Caco-2 (cell line): ENCODE measurements around the gene PTPN12. TPM values are rescaled to one million over a fixed set of nuclear protein-coding genes. Genes with fewer than 3 reads are reported as not detected.

Source experiments
- BruUV-seq: library from RNA; stranded (reverse); fragments of 400-500 nt; replicated peaks from 2 replicates; lab custom pipeline; 2021; lab: Mats Ljungman, UMichigan
- CTCF ChIA-PET: fragments of 300-600 bp; sonication (Branson Sonifier 250); formaldehyde crosslinking; loops from one replicate; lab custom pipeline; 2022; ENCODE audit warnings: antibody characterized with exemption; lab: Charles Lee
- POLR2A ChIA-PET: fragments of 300-600 bp; sonication (Branson Sonifier 250); formaldehyde crosslinking; loops from one replicate; lab custom pipeline; 2022; ENCODE audit warnings: antibody characterized with exemption; lab: Charles Lee
- DNase-seq, 2 experiments: peaks; one replicate each; pipeline versions ENCODE4 v3.0.0 to v3.0.0-alpha.2; 2020 to 2022
- H3K27me3 ChIP-seq: replicated peaks from 2 replicates; pipeline ENCODE4 v1.6.0; 2011; ENCODE audit warnings: low read length; ENCODE audit not compliant: control insufficient read depth, insufficient read depth
- H3K36me3 ChIP-seq: 2 replicates; pipeline ENCODE4 v1.5.1; 2011; ENCODE audit warnings: low read length; ENCODE audit not compliant: control insufficient read depth, insufficient read depth
- H3K4me1 ChIP-seq: fragments of 250-450 bp; sonication (Bioruptor Pico); 2 replicates; pipeline ENCODE4 v1.5.1; 2020; ENCODE audit warnings: mild to moderate bottlenecking
- H3K4me3 ChIP-seq: 2 replicates; pipeline ENCODE4 v1.5.1; 2011; ENCODE audit warnings: low read depth, mild to moderate bottlenecking, control low read depth, low read length
- H3K9me3 ChIP-seq: fragments of 250-450 bp; sonication (Bioruptor Pico); 2 replicates; pipeline ENCODE4 v1.5.1; 2020; ENCODE audit warnings: mild to moderate bottlenecking, moderate library complexity
- H3K27ac Mint-ChIP-seq: one replicate; pipeline ENCODE4 v1.8.0; 2022; ENCODE audit warnings: mixed read lengths; ENCODE audit not compliant: unreplicated experiment
- H3K27me3 Mint-ChIP-seq: one replicate; pipeline ENCODE4 v1.8.0; 2022; ENCODE audit warnings: mixed read lengths; ENCODE audit not compliant: insufficient read depth, unreplicated experiment
- H3K36me3 Mint-ChIP-seq: one replicate; pipeline ENCODE4 v1.8.0; 2022; ENCODE audit warnings: mild to moderate bottlenecking, mixed read lengths; ENCODE audit not compliant: insufficient read depth, unreplicated experiment
- H3K4me1 Mint-ChIP-seq: one replicate; pipeline ENCODE4 v1.8.0; 2022; ENCODE audit warnings: low read depth, mixed read lengths; ENCODE audit not compliant: unreplicated experiment
- H3K4me3 Mint-ChIP-seq: one replicate; pipeline ENCODE4 v1.8.0; 2022; ENCODE audit warnings: mild to moderate bottlenecking, moderate library complexity, mixed read lengths; ENCODE audit not compliant: unreplicated experiment
- H3K9me3 Mint-ChIP-seq: one replicate; pipeline ENCODE4 v1.8.0; 2022; ENCODE audit warnings: mixed read lengths; ENCODE audit not compliant: unreplicated experiment
- intact Hi-C: fragments of 100-400 bp; cut with micrococcal nuclease; formaldehyde crosslinking; loops from one replicate; pipeline ENCODE4 v1.10.0; 2022; ENCODE audit not compliant: unreplicated experiment
- total RNA-seq: library from RNA; stranded (reverse); gene quantifications from 2 replicates; pipeline ENCODE4 v1.2.3, GENCODE V29; 2022
- TF ChIP-seq, protein P1 (sequence below), 2 experiments: fragments of 200-600 bp in 1 of 2; IDR thresholded peaks; 1 replicate in 1 of 2; 2 replicates in 1 of 2; pipeline versions ENCODE4 v1.5.1 to v1.8.0; 2011 to 2022; ENCODE audit warnings: antibody characterized with exemption in 1 of 2, control low read depth in 1 of 2, inconsistent platforms in 1 of 2, low read depth in 1 of 2, low read length in 1 of 2, mild to moderate bottlenecking in 1 of 2, moderate library complexity in 1 of 2; ENCODE audit not compliant: insufficient read depth in 1 of 2, severe bottlenecking in 1 of 2, unreplicated experiment in 1 of 2

The PTPN12 gene
- total RNA-seq, 1 experiment from 2014 or later: 67.1 TPM

DNA sequence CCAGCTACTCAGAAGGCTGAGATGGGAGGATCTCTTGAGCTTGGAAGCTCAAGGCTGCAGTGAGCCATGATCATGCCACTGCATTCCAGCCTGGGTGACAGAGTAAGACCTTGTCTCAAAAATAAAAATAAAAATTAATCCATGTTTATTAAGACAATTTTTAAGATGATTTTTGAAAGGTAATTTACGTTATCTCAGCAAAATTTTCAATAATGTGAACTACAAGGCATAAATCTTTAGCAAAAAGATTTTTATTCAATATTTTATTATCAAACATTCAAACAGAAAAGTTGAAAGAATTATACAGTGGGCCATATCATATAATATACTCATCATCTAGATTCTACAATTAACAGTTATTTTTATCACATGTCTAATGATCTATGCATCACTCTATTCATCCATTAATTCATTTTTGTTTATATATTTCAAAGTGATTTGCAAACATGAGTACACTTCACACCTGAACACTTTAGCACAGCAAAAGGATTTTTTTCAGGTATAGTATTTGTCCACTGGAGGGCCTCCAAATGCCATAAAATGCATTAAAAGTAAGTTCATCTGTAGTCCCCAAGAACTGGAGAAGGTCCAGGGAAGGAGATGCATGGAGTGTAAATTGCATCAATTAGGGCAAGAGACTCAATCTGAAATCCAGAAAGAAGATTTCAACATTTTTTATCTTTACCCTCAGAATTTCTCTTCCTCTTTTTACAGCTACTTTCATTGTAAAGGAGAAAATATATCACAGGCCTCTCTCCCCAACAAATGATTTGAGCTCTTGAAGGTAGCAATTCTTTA lies 120.5 kb downstream of the PTPN12 start:
- Mint-ChIP-seq H3K36me3 (peaks cover 32% of the 10 kb centered on the region), H3K27me3 (no peaks in the 10 kb centered on the region), H3K4me1 (peaks cover 18% of the 10 kb centered on the region), H3K27ac (no peak overlapping the region), H3K4me3 (no peak overlapping the region), H3K9me3 (no peaks in the 10 kb centered on the region)
- TF ChIP-seq, protein P1, sequence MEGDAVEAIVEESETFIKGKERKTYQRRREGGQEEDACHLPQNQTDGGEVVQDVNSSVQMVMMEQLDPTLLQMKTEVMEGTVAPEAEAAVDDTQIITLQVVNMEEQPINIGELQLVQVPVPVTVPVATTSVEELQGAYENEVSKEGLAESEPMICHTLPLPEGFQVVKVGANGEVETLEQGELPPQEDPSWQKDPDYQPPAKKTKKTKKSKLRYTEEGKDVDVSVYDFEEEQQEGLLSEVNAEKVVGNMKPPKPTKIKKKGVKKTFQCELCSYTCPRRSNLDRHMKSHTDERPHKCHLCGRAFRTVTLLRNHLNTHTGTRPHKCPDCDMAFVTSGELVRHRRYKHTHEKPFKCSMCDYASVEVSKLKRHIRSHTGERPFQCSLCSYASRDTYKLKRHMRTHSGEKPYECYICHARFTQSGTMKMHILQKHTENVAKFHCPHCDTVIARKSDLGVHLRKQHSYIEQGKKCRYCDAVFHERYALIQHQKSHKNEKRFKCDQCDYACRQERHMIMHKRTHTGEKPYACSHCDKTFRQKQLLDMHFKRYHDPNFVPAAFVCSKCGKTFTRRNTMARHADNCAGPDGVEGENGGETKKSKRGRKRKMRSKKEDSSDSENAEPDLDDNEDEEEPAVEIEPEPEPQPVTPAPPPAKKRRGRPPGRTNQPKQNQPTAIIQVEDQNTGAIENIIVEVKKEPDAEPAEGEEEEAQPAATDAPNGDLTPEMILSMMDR (IDR thresholded peaks at IDR 0.05; ENCODE audit: insufficient read depth in 1 of 2, low read depth in 1 of 2, low read length in 1 of 2, severe bottlenecking in 1 of 2, unreplicated experiment in 1 of 2): peak; percentile 64 to 72
- Histone ChIP-seq H3K27me3 (no peaks in the 10 kb centered on the region), H3K4me3 (no peak overlapping the region), H3K9me3 (no peaks in the 10 kb centered on the region), H3K4me1 (peaks cover 10% of the 10 kb centered on the region; the same call in 1 of the 2 replicates), H3K36me3 (no peaks in the 10 kb centered on the region)
- ChIA-PET POLR2A (no interaction called here), CTCF (interaction anchor here (0.8 to 1.3 kb wide), 6 partner anchors 8 to 275 kb away, joined by 3 to 4 read pairs (median 3); partner anchors contain the start of genes PHTF2 and TMEM60)
- intact Hi-C loops: loop anchor here (1.0 to 10.0 kb wide), 5 partner anchors 39 to 367 kb away; partner anchors contain the start of gene RSBN1L
- DNase-seq: peak in 1 of 2 experiments; percentile 59
- no TSS peak for BruUV-seq

DNA sequence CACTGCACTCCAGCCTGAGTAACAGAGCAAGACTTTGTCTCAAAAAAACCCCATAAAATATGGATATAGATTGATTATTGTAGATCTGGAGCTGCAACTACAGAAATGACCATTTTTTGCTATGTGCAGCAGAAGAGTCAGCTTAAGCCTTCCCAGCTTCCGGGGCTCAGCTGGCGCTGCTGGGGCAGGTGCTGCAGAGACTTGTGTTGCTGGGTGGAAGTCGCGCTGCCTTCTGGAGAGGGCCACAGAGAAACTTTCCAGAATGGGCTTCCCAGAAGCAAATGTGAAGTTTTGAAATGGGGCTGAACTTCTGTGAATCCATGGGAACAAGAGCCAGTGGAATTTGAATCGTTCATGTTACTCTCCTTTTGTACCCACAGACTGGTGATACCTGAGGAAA lies 121.8 kb downstream of the PTPN12 start:
- no peaks in the 10 kb centered on the region for H3K36me3 ChIP-seq
- CTCF ChIA-PET: interaction anchor here (1.3 kb wide), 2 partner anchors 9 to 140 kb away, joined by 3 read pairs; partner anchors contain the start of genes PHTF2 and TMEM60
- Mint-ChIP-seq H3K9me3 (no peaks in the 10 kb centered on the region), H3K27me3 (no peaks in the 10 kb centered on the region), H3K27ac (no peak overlapping the region), H3K4me3 (no peak overlapping the region), H3K4me1 (peaks cover 18% of the 10 kb centered on the region), H3K36me3 (peaks cover 32% of the 10 kb centered on the region)
- POLR2A ChIA-PET: no interaction called here
- H3K9me3 ChIP-seq: no peaks in the 10 kb centered on the region
- TF ChIP-seq, protein P1 (IDR thresholded peaks at IDR 0.05; ENCODE audit: insufficient read depth in 1 of 2, low read depth in 1 of 2, low read length in 1 of 2, severe bottlenecking in 1 of 2, unreplicated experiment in 1 of 2): no peak
- H3K27me3 ChIP-seq: no peaks in the 10 kb centered on the region
- no TSS peak for BruUV-seq
- H3K4me3 ChIP-seq: no peak overlapping the region
- peaks cover 10% of the 10 kb centered on the region; the same call in 1 of the 2 replicates for H3K4me1 ChIP-seq
- no peak for DNase-seq
- intact Hi-C loops: loop anchor here (10.0 kb wide), 2 partner anchors 276 to 366 kb away; no protein-coding TSS in a partner anchor

DNA sequence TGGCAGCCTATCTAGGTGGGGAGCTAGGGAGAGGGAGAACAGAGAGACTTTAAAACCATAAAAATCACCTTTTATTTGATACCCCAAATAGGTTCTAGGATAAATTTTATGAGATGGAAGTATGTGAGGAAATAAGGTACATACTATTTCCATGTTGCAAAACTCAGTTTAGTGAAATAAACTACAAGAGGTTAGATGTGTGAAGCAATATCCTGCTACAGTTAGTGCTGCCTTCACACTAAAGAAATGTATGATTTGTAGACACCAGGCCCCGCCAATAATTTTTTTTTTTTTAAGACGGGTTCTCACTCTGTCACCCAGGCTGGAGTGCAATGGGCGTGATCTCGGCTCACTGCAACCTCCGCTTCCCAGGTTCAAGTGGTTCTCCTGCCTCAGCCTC lies 124.7 kb downstream of the PTPN12 start:
- no peaks in the 10 kb centered on the region for H3K9me3 ChIP-seq
- ChIA-PET POLR2A (no interaction called here), CTCF (no interaction called here)

More for the DNA sequence above, 124.7 kb downstream of the PTPN12 start:
- no peak overlapping the region for H3K4me3 ChIP-seq
- BruUV-seq: no TSS peak
- H3K27ac Mint-ChIP-seq: no peak overlapping the region
- no peak for DNase-seq
- H3K9me3 Mint-ChIP-seq: no peaks in the 10 kb centered on the region
- no peaks in the 10 kb centered on the region for H3K27me3 Mint-ChIP-seq
- H3K27me3 ChIP-seq: no peaks in the 10 kb centered on the region
- no peak overlapping the region for H3K4me3 Mint-ChIP-seq
- intact Hi-C loops: no loop called here
- TF ChIP-seq, protein P1 (IDR thresholded peaks at IDR 0.05; ENCODE audit: insufficient read depth in 1 of 2, low read depth in 1 of 2, low read length in 1 of 2, severe bottlenecking in 1 of 2, unreplicated experiment in 1 of 2): no peak
- H3K36me3 Mint-ChIP-seq: peaks cover 19% of the 10 kb centered on the region
- H3K4me1 Mint-ChIP-seq: peaks cover 6% of the 10 kb centered on the region
- no peaks in the 10 kb centered on the region for H3K4me1 ChIP-seq
- no peaks in the 10 kb centered on the region for H3K36me3 ChIP-seq
